GM21423 (cell line): Measurements from ENCODE around the gene SLC19A1.
"Not testable (repeated sequence)": the region's sequence is repeated elsewhere in the genome, so short reads cannot be mapped to it uniquely, and the experiment has no call there.

ENCODE experiments used
- ATAC-seq: cut with Tn5 transposase; IDR thresholded peaks from one replicate; pipeline ENCODE4 v1.9.1; 2021; ENCODE audit warnings: mild to moderate bottlenecking, moderate library complexity; ENCODE audit not compliant: unreplicated experiment

The SLC19A1 gene

GRCh38 chr21:45576838-45577737 is 34.8 kb upstream of the SLC19A1 start:
- no peak for ATAC-seq

- ATAC-seq = no peak
Measured at GRCh38 chr21:45575993-45576837, 34.0 kb upstream of the SLC19A1 start.

DNA sequence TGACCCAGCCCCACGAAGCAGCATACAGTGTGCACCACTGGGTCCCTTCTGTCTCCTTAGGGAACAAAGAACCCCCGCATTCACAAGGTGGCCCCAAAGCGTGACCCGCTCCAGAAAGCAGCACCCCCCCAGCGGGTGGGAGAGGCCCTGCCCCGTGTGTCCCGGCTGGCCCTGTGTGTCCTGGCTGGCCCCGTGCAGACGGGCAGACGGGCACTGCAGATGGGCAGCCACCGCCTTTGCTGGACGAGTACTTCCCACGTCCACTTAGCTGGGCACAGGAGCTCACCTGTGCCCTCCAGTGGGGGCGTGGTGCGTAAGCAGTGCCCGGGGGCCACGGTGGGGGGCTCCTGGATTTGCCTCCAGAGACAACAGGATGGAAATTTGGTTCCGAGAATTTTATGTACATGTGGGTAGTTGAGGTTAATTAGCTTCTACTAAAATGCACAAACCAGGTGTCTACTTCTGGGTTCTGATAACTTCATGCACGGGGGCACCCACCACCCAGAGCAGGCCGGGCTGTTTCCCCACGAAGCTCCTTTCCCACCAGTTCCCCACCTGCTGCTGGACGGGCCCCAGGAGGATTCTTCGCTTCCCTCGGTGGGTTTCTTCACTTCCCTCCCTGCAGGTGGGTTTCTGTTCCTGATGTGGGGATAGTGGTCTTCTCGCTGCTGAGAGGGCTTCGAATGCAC is 33.2 kb upstream of the SLC19A1 start:
- ATAC-seq = no peak

DNA sequence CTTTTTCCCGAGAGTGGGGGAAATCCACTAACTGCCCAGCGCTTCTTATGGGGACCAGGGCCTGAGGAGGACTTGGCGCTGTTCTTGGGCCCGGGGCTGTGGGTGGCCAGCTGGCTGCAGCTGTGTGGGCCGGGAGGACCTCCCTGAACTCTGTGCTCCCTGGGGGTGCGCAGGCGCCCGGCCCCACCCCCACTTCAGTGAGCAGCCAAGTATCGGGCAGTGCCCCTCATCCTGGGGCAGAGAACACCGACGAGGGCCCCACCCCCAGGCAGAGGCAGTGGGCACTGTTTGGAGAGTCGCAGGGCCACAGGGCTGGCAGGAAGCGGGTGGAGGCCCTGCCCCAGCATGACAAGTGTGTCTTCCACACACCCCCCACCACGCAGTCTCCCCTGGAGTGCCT is 32.5 kb upstream of the SLC19A1 start:
- no peak for ATAC-seq

DNA sequence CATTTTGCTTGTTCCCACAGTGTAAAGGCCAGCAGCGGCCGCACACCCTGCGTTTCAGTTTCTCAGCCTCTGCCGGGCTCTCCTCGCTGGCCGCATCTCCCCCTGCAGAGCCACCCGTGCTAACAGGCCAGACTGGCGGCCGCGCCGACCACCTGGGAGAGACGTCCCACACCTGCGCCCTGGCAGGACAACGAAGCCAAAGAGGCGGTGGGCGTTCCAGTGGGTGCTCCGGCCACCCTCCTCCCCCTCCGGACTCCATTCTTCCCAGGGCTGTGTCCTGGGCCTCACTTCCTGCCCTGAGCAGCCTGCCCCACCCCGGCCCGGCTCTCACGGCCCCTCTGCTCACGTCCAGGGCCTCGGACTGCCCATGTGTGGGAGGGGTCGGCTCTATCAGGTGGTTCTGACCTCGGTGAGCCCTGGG is 31.9 kb upstream of the SLC19A1 start:
- ATAC-seq = no peak

DNA sequence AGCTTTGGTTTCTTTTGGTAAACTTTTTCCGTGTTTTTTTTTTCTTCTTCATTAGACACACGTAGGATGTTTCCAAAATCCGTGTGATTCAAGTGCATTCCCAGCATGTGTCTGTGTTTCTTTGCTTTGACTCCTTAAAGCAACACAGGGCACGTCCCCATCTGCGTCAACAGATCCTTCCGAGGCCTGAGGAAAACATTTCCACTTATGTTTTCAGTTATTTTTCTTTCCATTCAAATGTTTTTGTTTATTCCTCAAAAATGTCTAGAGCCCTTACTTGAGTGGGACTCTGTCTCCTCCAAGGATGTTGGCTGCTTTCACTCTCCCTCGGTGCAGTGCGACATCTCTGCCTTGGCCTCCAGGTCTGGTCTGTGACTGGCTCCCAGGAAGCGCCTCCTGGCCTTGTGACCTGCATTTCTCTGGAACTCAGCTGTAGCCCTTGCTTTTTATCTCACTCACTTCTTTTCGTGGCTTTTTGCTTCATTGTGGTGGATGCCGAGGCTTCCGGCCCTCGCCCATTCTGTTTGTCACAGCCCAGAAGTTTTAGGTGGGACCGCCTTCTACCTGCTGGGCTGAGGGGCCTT is 31.3 kb upstream of the SLC19A1 start:
- ATAC-seq = no peak

DNA sequence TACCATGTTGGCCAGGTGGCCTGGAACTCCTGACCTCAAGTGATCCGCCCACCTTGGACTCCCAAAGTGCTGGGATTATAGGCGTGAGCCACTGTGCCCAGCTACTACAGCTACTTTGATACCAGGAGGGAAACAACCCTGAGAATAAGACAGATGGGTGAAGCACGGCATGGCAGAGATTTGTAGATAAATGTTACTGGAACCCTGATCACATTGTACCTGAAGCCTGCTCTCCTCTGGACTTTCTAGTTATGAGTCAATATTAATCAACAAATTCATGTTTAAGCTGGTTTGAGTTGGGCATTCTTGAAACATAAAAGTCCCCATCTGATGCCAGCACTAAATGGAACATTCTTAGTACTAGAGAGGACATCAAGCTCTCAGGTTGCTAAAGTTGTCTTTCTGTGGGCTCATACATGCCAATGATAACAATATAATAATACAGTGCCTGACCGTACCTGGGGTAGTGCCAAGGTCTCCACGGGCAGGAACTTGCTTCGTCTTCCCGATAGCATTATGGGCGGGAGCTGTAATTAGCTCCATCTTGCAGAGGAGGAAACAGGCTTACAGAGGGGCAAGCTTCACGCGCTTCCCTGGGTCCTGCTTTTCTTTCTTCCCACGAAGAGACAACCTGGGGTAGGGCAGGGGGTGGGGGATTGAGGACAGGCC is 30.7 kb upstream of the SLC19A1 start:
- ATAC-seq = no peak

- no peak for ATAC-seq
Measured at GRCh38 chr21:45572231-45572630, 30.0 kb upstream of the SLC19A1 start.

DNA sequence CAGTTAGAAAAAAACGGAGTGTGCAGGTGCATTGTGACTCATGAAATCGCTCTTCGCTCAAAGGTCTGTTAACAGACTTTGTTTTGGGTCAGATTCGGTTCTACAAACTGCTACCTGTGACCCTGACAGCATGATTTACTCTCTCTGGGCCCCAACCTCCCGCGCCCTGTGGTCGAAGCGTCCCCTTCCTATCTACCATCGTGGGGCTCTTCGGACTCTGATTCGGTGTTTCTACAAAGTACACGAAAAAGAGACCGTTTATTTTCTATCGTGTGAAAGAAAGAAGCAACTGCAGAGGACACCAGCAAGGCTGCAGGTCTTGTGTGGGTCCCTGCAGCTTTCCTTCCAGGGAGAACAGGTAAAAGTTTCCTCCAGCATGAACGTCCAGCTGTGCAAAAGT is 29.4 kb upstream of the SLC19A1 start:
- no peak for ATAC-seq

DNA sequence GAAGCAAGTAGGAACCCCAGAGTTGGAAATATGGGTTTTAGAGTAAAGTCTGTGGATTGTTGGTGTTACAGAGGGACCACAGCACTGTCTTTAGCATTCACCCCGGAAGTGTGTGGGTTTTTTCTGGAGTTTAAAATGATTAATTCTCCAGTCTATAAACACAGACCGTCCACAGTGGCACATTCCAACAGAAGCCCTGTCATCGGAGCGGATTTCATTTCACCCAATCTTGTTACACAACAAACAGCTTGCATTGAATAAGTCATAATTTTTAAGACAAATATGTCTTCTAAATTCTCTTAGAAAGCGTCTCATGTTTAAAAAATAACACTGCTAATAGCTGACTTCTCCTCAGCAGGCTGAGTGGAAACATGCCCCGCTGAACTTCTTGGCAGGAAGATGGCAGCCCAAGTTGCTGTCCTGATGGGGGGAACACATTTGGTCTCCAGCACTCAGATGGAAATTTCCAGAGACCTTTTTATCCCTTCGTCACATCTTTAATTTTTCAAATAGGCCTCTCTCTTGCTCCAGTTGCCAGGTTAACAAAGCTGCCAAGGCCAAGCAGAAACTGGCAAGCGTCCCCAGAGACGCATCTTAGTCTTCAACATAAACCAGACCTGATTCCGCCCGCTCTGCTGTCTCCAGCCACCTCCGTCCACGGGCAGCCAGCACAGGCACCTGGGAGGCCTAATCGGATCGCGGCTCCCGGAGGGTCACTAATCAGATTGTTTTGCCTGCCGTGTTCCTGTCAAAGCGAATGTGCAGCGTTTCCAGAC is 28.8 kb upstream of the SLC19A1 start:
- ATAC-seq = no peak

- ATAC-seq = no peak
Measured at GRCh38 chr21:45570071-45570470, 27.8 kb upstream of the SLC19A1 start.

DNA sequence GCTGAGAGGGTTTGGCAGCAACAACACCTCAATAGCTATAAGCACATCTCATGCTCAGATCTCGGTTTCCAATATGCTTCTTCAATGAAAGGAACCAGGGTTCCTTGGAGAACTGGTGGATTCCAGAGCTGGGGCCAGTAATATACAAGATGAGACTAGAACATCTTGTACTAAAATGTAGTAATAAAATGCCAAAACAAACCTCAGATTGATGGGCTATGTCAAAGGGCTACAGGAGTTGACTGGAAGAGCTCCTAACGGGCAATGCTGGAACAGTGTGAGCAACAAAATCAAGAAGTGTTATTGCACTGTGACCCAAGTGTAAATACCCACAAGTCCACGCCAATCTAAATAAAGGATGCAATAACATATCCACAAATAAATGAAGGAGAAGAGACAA is 26.1 kb upstream of the SLC19A1 start:
- no peak for ATAC-seq

- not testable (repeated sequence) for ATAC-seq
Measured at GRCh38 chr21:45564137-45564536, 21.9 kb upstream of the SLC19A1 start.

DNA sequence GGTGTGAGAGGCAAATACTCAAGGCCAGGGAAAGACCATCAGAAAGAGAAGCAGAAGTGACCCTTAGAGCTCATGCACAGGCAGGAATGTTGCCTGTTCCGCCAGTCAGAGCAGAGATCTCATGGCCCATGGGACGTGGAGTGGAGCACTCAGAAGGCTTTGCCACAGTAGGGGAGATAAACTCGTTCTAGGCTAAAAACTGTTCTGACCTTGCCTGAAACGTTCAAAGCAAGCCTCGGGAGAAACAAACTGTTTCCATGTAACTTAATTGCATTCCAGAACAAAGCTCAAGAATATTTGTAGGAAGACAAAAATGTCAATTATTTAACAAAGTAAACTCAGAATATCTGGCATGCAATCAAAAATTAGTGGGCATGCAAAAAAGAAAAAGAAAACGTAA is 20.7 kb upstream of the SLC19A1 start:
- no peak for ATAC-seq

- ATAC-seq = no peak
Measured at GRCh38 chr21:45562402-45562801, 20.2 kb upstream of the SLC19A1 start.

- not testable (repeated sequence) for ATAC-seq
Measured at GRCh38 chr21:45561241-45561640, 19.0 kb upstream of the SLC19A1 start.

- no peak for ATAC-seq
Measured at GRCh38 chr21:45560106-45561021, 18.1 kb upstream of the SLC19A1 start.

DNA sequence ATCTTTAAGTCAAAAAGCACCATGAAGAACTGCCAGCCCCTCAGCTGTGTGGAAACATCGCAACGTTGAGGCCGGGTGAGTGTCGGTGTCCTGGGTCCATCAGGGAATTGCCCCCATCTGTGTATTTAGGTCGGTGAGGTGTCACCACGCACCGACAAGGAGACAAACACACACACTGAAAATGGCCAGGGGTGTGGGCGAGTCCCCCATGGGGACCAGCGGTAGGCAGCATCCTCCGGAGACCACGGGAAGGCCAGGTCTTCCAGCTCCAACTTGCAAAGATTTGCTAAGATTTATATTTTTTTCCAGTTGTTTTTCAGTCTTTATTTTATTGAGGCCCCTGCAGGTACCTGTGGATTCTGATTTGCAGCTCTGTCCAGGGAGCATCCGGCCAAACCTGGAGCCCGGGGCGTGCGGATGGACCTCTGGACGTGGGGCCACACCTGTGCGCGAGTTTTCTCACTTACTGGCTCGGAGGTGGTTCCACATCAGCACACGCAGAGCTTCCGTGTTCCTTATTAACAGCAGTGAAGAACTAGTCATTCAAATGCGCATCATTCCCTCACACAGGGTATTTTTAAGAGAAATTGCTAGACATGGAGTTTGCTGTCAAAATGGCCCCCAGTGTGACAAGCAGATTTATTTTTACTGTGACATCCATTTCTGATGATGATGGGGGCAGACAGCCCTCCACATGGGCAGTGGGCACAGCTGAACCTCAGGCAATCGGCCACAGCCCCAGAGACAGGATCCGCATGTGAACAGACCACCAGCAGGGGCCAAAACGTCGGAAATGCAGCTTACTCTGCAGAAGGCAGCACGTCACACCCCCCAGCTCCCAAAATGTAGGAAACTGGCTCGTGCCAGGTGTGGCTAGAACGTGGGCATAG is 17.2 kb upstream of the SLC19A1 start:
- no peak for ATAC-seq
